ENCODE results near the gene TSHZ1. TPM values are rescaled to one million over a fixed set of nuclear protein-coding genes. Genes with fewer than 3 reads are reported as not detected.

Gene TSHZ1
- total RNA-seq = 9.4 and 14.7 TPM in 2 replicates

GRCh38 chr18:75210274-75211001, at the start of gene TSHZ1:
Gene TSHZ1 (plus strand): TSS chr18:75210797. CDS start chr18:75211877, 1,080 bp downstream.

GRCh38 chr18:75209129-75209950, 1.3 kb upstream of the TSHZ1 start, which contains the start of gene PTGR3:
Gene PTGR3 (minus strand): TSS chr18:75209139. CDS start chr18:75209058, 81 bp downstream.

Other genes starting within 250 kb of the TSHZ1 start
- 12.6 and 13.2 TPM in 2 replicates for gene PTGR3, start 1.7 kb upstream of the TSHZ1 start, total RNA-seq
- not detected in 2 replicates for gene SMIM21, start 216.9 kb downstream of the TSHZ1 start, total RNA-seq